HEK293 (cell line): ENCODE results near the gene IFFO2.

Experiments used
- CTCF ChIA-PET: fragments of 350-600 bp; formaldehyde crosslinking; extraction: SDS; loops from one replicate; lab custom pipeline; 2021; ENCODE audit warnings: antibody characterized with exemption; lab: Yijun Ruan, JAX
- POLR2A ChIA-PET: fragments of 300-600 bp; formaldehyde crosslinking; extraction: SDS; loops from one replicate; lab custom pipeline; 2020; ENCODE audit warnings: antibody characterized with exemption, inconsistent platforms; lab: Yijun Ruan, JAX
- H3K27ac ChIP-seq: fragments of 200-500 bp; sonication (Bioruptor generic); 2 replicates; pipeline ENCODE4 v1.5.1; 2014; ENCODE audit warnings: low read depth, low read length, control low read depth, inconsistent platforms; ENCODE audit errors: extremely low read depth
- H3K36me3 ChIP-seq, 2 experiments: fragments of 200-500 bp in 1 of 2; sonication (Bioruptor generic) in 1 of 2; 1 replicate in 1 of 2; 2 replicates in 1 of 2; pipeline ENCODE4 v1.5.1; 2014 to 2017; ENCODE audit warnings: inconsistent platforms in 2 of 2, low read length in 2 of 2; ENCODE audit not compliant: control insufficient read depth in 2 of 2, insufficient read depth in 1 of 2
- H3K4me1 ChIP-seq: fragments of 200-500 bp; sonication (Bioruptor generic); 2 replicates; pipeline ENCODE4 v1.5.1; 2014; ENCODE audit warnings: mild to moderate bottlenecking, low read length, inconsistent platforms; ENCODE audit not compliant: control insufficient read depth, insufficient read depth
- H3K4me3 ChIP-seq: 2 replicates; pipeline ENCODE4 v1.5.1; 2011; ENCODE audit warnings: low read depth, mild to moderate bottlenecking, control low read depth, low read length, moderate library complexity
- H3K9me3 ChIP-seq: fragments of 200-500 bp; sonication (Bioruptor generic); 2 replicates; pipeline ENCODE4 v1.5.1; 2014; ENCODE audit warnings: low read depth, low read length, inconsistent platforms; ENCODE audit not compliant: control insufficient read depth, insufficient read depth
- CTCF ChIP-seq: fragments of 450-650 bp; formaldehyde crosslinking; IDR thresholded peaks from 2 replicates; pipeline ENCODE4 v1.5.1; 2016; ENCODE audit warnings: missing biosample characterization, missing genetic modification characterization
- KLF9 ChIP-seq: fragments of 450-650 bp; formaldehyde crosslinking; IDR thresholded peaks from 2 replicates; pipeline ENCODE4 v1.5.1; 2016; ENCODE audit warnings: missing biosample characterization, missing genetic modification characterization, low read depth
- MZF1 ChIP-seq: fragments of 450-650 bp; formaldehyde crosslinking; IDR thresholded peaks from 2 replicates; pipeline ENCODE4 v1.5.1; 2017; ENCODE audit warnings: missing biosample characterization, missing genetic modification characterization, borderline replicate concordance
- OSR2 ChIP-seq: fragments of 450-650 bp; formaldehyde crosslinking; IDR thresholded peaks from 2 replicates; pipeline ENCODE4 v1.5.1; 2016; ENCODE audit warnings: missing biosample characterization, missing genetic modification characterization
- TRIM28 ChIP-seq: IDR thresholded peaks from 2 replicates; pipeline ENCODE4 v1.6.1; 2011; ENCODE audit warnings: low read length, control low read depth, borderline replicate concordance
- TSHZ1 ChIP-seq: fragments of 450-650 bp; formaldehyde crosslinking; IDR thresholded peaks from 2 replicates; pipeline ENCODE4 v1.5.1; 2016; ENCODE audit warnings: missing biosample characterization, missing genetic modification characterization, borderline replicate concordance
- ZBTB49 ChIP-seq: fragments of 450-650 bp; formaldehyde crosslinking; IDR thresholded peaks from 2 replicates; pipeline ENCODE4 v1.5.1; 2016; ENCODE audit warnings: missing biosample characterization, missing genetic modification characterization, low read depth
- ZNF280C ChIP-seq: fragments of 450-650 bp; formaldehyde crosslinking; IDR thresholded peaks from 2 replicates; pipeline ENCODE4 v1.5.1; 2016; ENCODE audit warnings: missing biosample characterization, missing genetic modification characterization
- ZNF548 ChIP-seq: fragments of 450-650 bp; formaldehyde crosslinking; IDR thresholded peaks from 2 replicates; pipeline ENCODE4 v1.5.1; 2016; ENCODE audit warnings: missing biosample characterization, missing genetic modification characterization
- ZNF621 ChIP-seq: fragments of 450-650 bp; formaldehyde crosslinking; IDR thresholded peaks from 2 replicates; pipeline ENCODE4 v1.5.1; 2017; ENCODE audit warnings: missing biosample characterization, missing genetic modification characterization
- ZNF626 ChIP-seq: fragments of 450-650 bp; sonication (Bioruptor Pico); formaldehyde crosslinking; IDR thresholded peaks from 2 replicates; pipeline ENCODE4 v1.5.1; 2018; ENCODE audit warnings: missing biosample characterization, missing genetic modification characterization, inconsistent platforms
- ZNF629 ChIP-seq: fragments of 450-650 bp; formaldehyde crosslinking; IDR thresholded peaks from 2 replicates; pipeline ENCODE4 v1.5.1; 2017; ENCODE audit warnings: missing biosample characterization, missing genetic modification characterization
- ZNF768 ChIP-seq: fragments of 450-650 bp; formaldehyde crosslinking; IDR thresholded peaks from 2 replicates; pipeline ENCODE4 v1.5.1; 2018; ENCODE audit warnings: missing biosample characterization, mild to moderate bottlenecking, missing genetic modification characterization
- ZNF777 ChIP-seq: fragments of 450-650 bp; formaldehyde crosslinking; IDR thresholded peaks from 2 replicates; pipeline ENCODE4 v1.5.1; 2017; ENCODE audit warnings: missing biosample characterization, missing genetic modification characterization, borderline replicate concordance
- ZNF843 ChIP-seq: fragments of 450-650 bp; formaldehyde crosslinking; IDR thresholded peaks from 2 replicates; pipeline ENCODE4 v1.5.1; 2016; ENCODE audit warnings: missing biosample characterization, missing genetic modification characterization
- ZSCAN23 ChIP-seq: fragments of 450-650 bp; formaldehyde crosslinking; IDR thresholded peaks from 2 replicates; pipeline ENCODE4 v1.5.1; 2016; ENCODE audit warnings: missing biosample characterization, missing genetic modification characterization

IFFO2 gene

GRCh38 chr1:18919197-18919905 lies 37.1 kb downstream of the IFFO2 start (continued):
- TF ChIP-seq TSHZ1 (tag by site-specific recombination): no peak

- POLR2A ChIA-PET: no interaction called here
- peaks cover 0 to 47% of the 10 kb centered on the region in 2 experiments; a peak in 1 of 3 replicates for H3K36me3 ChIP-seq
- peaks cover 9% of the 10 kb centered on the region for H3K4me1 ChIP-seq
- TF ChIP-seq CTCF (tag by site-specific recombination): 0 out of 2 replicates have a peak, but pooled peaks have one; percentile 13
- no peak for TF ChIP-seq ZNF626 (tag by site-specific recombination)
- TF ChIP-seq, all 188 proteins: peak for 1
- no peaks in the 10 kb centered on the region for H3K9me3 ChIP-seq
- no peak overlapping the region for H3K4me3 ChIP-seq
- no peak overlapping the region for H3K27ac ChIP-seq
- CTCF ChIA-PET: no interaction called here
Measured at GRCh38 chr1:18918417-18918816, 38.1 kb downstream of the IFFO2 start.

- Histone ChIP-seq H3K36me3 (peaks cover 0 to 54% of the 10 kb centered on the region in 2 experiments; a peak in 1 of 3 replicates), H3K4me1 (peaks cover 2% of the 10 kb centered on the region), H3K27ac (no peak overlapping the region), H3K4me3 (no peak overlapping the region), H3K9me3 (no peaks in the 10 kb centered on the region)
- CTCF ChIA-PET: interaction anchor here (0.7 kb wide), 1 partner anchor 10 kb away, joined by 3 read pairs; no protein-coding TSS in a partner anchor
- POLR2A ChIA-PET: interaction anchor here (1.3 kb wide), 1 partner anchor 28 kb away, joined by 4 read pairs; no protein-coding TSS in a partner anchor
- no peak for TF ChIP-seq OSR2 (tag by site-specific recombination)
- no peak for TF ChIP-seq ZNF629 (tag by site-specific recombination)
- TF ChIP-seq ZNF621 (tag by site-specific recombination): no peak
- no peak for TF ChIP-seq KLF9 (tag by site-specific recombination)
- no peak for TF ChIP-seq ZNF280C (tag by site-specific recombination)
- no peak for TF ChIP-seq ZNF768 (tag by site-specific recombination)
- TF ChIP-seq ZSCAN23: no peak
- TF ChIP-seq ZBTB49: no peak
- TF ChIP-seq ZNF843 (tag by site-specific recombination): no peak
- TF ChIP-seq MZF1 (tag by site-specific recombination): no peak
- no peak for TF ChIP-seq ZNF777
- TF ChIP-seq TRIM28: no peak
- no peak for TF ChIP-seq ZNF548
Measured at GRCh38 chr1:18917071-18917799, 39.2 kb downstream of the IFFO2 start.
